Uterus (tissue), 4 donors: Measurements from ENCODE around the gene FBRSL1. TPM values are rescaled to one million over a fixed set of nuclear protein-coding genes. Genes with fewer than 3 reads are reported as not detected.
A peak's percentile ranks its signal among the peaks of the same experiment; 100 is the strongest.

Source experiments
- DNase-seq, 2 donors: peaks; one replicate each; pipeline ENCODE4 v3.0.0-alpha.2; 2019 to 2020
- H3K27ac ChIP-seq, 2 donors: fragments of 200-600 bp; sonication (generic); 1 replicate in 1 of 2; 2 replicates in 1 of 2; pipeline ENCODE4 v1.5.1; 2016 to 2018
- H3K27me3 ChIP-seq, 2 donors: fragments of 200-600 bp; sonication (generic); one replicate each; pipeline ENCODE4 v1.5.1; 2018 to 2019; ENCODE audit warnings: control low read depth in 1 of 2
- H3K36me3 ChIP-seq, 2 donors: fragments of 200-600 bp; sonication (generic); one replicate each; pipeline ENCODE4 v1.5.1; 2019; ENCODE audit warnings: control low read depth in 1 of 2
- H3K4me1 ChIP-seq, 2 donors: fragments of 200-600 bp; sonication (generic); one replicate each; pipeline ENCODE4 v1.5.1; 2018 to 2019; ENCODE audit warnings: control low read depth in 1 of 2
- H3K4me3 ChIP-seq, 2 donors: fragments of 200-600 bp; sonication (generic); 1 replicate in 1 of 2; 2 replicates in 1 of 2; pipeline ENCODE4 v1.5.1; 2018 to 2019; ENCODE audit warnings: mild to moderate bottlenecking in 1 of 2
- H3K9me3 ChIP-seq, 2 donors: fragments of 200-600 bp; sonication (generic); one replicate each; pipeline ENCODE4 v1.5.1; 2019; ENCODE audit warnings: control low read depth in 1 of 2
- POLR2A ChIP-seq, 2 donors: fragments of 450-650 bp; IDR thresholded peaks; one replicate each; pipeline ENCODE4 v1.6.1; 2016; ENCODE audit warnings: antibody characterized with exemption in 2 of 2, mild to moderate bottlenecking in 1 of 2, moderate library complexity in 1 of 2
- intact Hi-C: fragments of 100-400 bp; cut with DNase I; formaldehyde crosslinking; loops from one replicate; pipeline ENCODE4 v1.15.1; 2023; ENCODE audit warnings: low total_unique reads
- total RNA-seq, 4 donors: library from RNA; depleted of rRNA in 3 of 4; stranded (reverse); fragments of >200 nt in 3 of 4; gene quantifications; one replicate each; pipeline versions ENCODE4 v1.1.0 to v1.2.4, GENCODE V29; 2014 to 2023
- TF ChIP-seq, protein P1 (sequence below), 4 experiments: fragments of 200-600 bp in 2 of 4; fragments of 450-650 bp in 2 of 4; sonication (generic) in 2 of 4; IDR thresholded peaks; one replicate each; pipeline ENCODE4 v1.5.1; 2016 to 2019; ENCODE audit warnings: antibody characterized with exemption in 4 of 4, mild to moderate bottlenecking in 2 of 4, moderate library complexity in 1 of 4
- donor health status: DM: yes; HTN: yes; CAD: no.

Gene FBRSL1
- total RNA-seq, 4 donors from 2014 or later, result 2.9 to 59.1 (median 31.8) TPM

DNA sequence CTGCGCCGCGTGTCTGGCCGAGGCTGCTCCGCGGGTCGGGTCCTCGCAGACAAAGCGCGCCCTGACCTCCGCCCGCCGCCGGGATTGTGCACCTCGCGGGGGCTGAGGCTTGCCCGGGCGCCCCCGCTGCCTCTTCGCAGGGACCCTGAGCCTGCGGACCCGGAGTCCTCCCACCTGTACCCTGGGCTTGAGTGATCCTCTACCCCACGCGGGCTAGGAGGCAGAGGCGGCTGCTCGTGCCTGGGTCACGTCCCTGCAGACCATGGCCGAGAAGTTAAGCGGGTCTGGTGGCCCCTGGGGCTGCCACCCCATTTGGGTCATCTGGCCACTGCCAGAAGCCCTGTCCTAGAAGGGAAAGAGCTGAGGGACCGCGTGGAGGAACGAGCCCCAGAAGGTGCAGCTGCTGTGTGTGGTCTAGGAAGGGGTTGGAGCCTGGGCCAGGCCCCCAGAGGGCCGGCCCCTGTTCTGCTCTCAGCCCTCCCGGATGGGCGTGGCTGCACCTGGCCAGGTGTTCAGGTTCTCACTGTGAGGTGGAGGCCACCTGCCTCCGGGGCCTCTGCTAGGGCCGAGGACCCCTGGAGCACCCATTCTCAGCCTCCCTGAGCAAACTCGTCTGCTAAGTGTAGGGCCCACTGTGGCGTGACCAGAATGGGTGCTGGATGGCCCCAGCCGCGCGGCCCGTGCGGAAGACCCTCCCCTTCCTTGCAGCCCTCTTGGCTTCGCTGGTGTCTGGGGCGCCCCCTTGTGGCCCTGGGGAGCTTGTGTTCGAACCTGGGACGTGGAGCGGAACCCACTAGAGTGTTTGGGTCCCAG, 70.9 kb downstream of the FBRSL1 start:
- no peaks in the 10 kb centered on the region for H3K36me3 ChIP-seq
- peak overlapping the region; percentile 40 to 81 for H3K4me3 ChIP-seq
- TF ChIP-seq, protein P1, sequence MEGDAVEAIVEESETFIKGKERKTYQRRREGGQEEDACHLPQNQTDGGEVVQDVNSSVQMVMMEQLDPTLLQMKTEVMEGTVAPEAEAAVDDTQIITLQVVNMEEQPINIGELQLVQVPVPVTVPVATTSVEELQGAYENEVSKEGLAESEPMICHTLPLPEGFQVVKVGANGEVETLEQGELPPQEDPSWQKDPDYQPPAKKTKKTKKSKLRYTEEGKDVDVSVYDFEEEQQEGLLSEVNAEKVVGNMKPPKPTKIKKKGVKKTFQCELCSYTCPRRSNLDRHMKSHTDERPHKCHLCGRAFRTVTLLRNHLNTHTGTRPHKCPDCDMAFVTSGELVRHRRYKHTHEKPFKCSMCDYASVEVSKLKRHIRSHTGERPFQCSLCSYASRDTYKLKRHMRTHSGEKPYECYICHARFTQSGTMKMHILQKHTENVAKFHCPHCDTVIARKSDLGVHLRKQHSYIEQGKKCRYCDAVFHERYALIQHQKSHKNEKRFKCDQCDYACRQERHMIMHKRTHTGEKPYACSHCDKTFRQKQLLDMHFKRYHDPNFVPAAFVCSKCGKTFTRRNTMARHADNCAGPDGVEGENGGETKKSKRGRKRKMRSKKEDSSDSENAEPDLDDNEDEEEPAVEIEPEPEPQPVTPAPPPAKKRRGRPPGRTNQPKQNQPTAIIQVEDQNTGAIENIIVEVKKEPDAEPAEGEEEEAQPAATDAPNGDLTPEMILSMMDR (IDR thresholded peaks at IDR 0.05), result peak; percentile 27 to 39 (median 34)
- TF ChIP-seq POLR2A (IDR thresholded peaks at IDR 0.05), result no peak
- DNase-seq, result no peak
- H3K4me1 ChIP-seq, result peaks cover 0 to 12% of the 10 kb centered on the region in 2 donors
- H3K27me3 ChIP-seq, result no peaks in the 10 kb centered on the region
- no peak overlapping the region for H3K27ac ChIP-seq
- H3K9me3 ChIP-seq, result no peaks in the 10 kb centered on the region
- intact Hi-C loops, result no loop called here

Other genes starting within 250 kb of the FBRSL1 start
- gene GALNT9, start 160.6 kb upstream of the FBRSL1 start, total RNA-seq, result 1 to 10 TPM in 2 of 4 donors, not detected in 2; 1.5 to 4.3 TPM
- gene LRCOL1, start 120.4 kb downstream of the FBRSL1 start, total RNA-seq, result 1 to 10 TPM in 2 of 4 donors, under 1 TPM in 1, not detected in 1; 0.79 to 7.1 (median 1.5) TPM
- gene P2RX2, start 128.6 kb downstream of the FBRSL1 start, total RNA-seq, result not detected
- 10 to 100 TPM in 3 of 4 donors, 1 to 10 TPM in 1; 7.7 to 71.3 (median 28.8) TPM for gene POLE, start 197.2 kb downstream of the FBRSL1 start, total RNA-seq
- 10 to 100 TPM in 3 of 4 donors, 1 to 10 TPM in 1; 8.5 to 87.9 (median 29.4) TPM for gene PXMP2, start 197.4 kb downstream of the FBRSL1 start, total RNA-seq
- 10 to 100 TPM in 2 of 4 donors, 1 to 10 TPM in 2; 5.0 to 30.8 (median 19.4) TPM for gene PGAM5, start 220.7 kb downstream of the FBRSL1 start, total RNA-seq